GM12872 (cell line): ENCODE measurements around the gene LARGE2.

ENCODE experiments used
- TF ChIP-seq, protein P1 (sequence below): IDR thresholded peaks from 3 replicates; pipeline ENCODE4 v1.5.1; 2011; ENCODE audit warnings: low read depth, mild to moderate bottlenecking, low read length, moderate library complexity; ENCODE audit not compliant: insufficient read depth

LARGE2 gene

DNA sequence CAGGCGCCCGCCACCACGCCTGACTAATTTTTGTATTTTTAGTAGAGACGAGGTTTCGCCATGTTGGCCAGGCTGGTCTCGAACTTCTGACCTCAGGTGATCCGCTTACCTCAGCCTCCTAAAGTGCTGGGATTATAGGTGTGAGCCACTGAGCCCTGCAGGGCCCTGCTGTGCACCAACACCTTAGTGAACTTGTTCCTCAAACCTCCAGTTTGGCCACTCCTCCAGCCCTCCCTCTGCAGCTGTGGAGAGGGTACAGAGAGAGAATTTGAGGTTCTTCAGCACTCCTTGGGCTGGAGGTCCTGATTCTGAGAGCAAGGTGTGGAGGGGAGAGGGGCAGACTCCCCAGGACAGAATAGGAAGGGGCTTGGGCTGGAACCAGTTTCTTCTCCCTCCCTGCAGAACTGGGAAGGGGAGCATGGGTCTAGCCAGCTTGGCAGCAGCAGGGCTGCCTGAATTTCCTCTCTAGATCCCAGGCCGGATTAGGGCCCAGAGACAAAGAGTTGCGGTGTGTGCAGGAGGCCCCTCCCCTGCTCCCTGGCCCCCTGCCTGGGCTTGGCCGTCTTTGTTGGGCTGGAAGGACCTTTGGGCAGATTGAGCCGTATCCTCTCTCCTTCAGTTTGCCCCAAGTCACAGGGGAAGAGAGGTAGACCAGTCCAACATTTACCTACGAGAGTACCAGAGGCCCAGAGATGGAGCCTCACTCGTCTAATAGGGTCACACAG is 2.5 kb upstream of the LARGE2 start:
- TF ChIP-seq, protein P1, sequence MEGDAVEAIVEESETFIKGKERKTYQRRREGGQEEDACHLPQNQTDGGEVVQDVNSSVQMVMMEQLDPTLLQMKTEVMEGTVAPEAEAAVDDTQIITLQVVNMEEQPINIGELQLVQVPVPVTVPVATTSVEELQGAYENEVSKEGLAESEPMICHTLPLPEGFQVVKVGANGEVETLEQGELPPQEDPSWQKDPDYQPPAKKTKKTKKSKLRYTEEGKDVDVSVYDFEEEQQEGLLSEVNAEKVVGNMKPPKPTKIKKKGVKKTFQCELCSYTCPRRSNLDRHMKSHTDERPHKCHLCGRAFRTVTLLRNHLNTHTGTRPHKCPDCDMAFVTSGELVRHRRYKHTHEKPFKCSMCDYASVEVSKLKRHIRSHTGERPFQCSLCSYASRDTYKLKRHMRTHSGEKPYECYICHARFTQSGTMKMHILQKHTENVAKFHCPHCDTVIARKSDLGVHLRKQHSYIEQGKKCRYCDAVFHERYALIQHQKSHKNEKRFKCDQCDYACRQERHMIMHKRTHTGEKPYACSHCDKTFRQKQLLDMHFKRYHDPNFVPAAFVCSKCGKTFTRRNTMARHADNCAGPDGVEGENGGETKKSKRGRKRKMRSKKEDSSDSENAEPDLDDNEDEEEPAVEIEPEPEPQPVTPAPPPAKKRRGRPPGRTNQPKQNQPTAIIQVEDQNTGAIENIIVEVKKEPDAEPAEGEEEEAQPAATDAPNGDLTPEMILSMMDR, result no peak

DNA sequence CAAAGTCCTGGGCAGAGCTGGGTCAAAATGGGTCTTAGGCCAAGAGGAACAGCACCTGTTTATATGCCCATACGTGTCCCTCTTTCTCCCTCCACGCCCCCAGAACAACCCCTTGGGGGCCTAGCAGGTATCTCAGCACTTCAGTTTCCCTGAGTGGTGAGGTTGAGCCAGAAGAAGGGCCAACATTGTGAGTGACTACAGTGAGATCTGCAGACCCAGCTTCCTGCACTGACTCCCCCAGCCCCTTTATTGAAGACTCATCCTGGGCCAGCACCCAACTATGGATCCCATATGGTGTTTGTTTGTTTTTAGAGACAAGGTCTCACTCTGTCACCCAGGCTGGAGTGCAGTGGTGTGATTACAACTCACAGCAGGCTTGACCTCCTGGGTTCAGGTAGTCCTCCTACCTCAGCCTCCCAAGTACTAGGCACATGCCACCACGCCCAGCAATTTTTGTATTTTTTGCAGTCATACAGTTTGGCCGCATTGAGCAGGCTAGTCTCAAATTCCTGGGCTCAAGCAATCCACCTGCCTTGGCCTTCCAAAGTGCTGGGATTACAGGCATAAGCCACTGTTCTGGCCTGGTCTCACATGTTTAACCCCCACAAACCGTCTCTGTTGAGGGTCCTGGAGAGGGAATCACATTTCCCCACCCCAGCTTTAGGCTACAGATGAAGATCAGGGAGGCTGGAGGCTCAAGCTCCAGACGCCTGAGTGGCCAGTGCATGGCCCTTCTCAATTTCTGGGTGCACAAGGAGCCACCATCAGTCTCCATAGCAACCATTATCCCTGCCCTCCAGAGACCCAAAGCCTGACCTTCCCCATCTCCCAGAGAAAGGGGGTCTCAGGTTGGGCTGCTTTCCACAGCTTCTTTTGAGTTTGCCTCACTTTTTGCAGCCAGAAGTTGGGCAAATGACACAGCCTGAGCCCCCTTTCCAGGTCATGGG is 1.7 kb upstream of the LARGE2 start:
- TF ChIP-seq, protein P1, result no peak

DNA sequence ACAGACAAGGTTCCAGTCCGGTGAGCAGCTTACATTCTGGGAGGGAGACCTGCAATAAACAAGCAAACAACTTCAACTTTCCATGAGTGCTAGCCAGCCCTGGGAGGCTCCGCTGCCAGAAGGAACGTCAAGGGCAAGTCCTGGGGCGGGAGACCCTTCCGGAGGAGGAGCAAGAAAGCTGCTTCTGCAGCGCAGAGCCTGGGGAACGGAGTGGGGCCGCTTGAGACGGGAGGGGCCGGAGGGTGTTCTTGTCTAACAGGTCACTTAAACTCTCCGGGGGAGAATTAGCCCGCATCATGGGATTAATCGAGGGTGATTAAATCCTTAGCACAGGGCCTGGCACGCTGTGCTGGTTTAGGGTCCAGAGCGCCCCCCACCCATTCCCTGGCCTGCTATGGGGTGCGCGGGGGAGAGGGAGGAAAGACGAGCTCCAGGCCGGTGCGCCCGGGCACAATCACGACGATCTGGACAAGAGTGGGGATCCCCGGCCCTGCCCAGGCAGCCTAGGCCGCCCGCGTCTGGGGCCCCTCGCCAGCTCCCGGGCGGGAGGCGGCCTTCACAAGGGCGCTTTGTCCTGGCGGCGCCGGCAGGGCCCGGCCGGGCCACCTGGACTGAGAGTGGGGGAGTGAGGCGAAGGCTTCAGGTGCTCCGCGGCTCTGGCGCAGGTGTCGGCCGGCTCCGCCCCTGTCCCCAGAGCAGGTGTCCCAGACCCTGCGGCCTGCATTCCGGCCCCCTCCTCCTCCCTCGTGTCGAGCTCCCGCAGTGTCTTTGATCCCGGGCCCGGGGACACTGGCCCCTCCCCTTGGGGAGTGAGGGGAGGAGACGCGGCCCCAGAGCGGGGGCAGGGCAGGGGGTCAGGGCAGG is 663 bp upstream of the LARGE2 start:
- TF ChIP-seq, protein P1, result no peak

DNA sequence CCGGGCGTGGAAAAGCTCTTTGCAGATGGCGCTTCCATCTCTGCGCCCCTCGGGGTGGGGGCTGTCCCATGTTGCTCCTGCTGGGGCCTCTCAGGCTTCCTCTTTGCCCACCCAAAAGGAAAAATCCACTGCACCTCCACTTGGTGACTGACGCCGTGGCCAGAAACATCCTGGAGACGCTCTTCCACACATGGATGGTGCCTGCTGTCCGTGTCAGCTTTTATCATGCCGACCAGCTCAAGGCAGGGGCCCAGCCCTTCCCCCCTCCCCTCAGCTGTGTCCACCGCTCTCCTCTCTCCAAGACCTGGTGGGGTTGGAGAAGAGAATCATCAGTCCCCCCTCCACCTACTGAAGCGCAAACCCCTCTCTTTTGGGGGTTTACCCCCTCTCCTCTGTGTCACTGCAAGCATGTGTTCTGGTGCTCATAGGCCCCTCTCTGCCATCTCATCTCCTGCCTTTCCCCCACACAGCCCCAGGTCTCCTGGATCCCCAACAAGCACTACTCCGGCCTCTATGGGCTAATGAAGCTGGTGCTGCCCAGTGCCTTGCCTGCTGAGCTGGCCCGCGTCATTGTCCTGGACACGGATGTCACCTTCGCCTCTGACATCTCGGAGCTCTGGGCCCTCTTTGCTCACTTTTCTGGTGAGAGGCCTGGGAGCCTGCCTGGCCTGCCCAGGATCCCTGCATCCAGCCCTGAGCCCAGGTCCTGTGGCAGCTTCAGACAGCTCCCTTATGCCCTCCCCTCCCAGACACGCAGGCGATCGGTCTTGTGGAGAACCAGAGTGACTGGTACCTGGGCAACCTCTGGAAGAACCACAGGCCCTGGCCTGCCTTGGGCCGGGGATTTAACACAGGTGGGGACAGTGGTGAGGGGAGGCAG is 1.8 kb downstream of the LARGE2 start:
- TF ChIP-seq, protein P1, result no peak

DNA sequence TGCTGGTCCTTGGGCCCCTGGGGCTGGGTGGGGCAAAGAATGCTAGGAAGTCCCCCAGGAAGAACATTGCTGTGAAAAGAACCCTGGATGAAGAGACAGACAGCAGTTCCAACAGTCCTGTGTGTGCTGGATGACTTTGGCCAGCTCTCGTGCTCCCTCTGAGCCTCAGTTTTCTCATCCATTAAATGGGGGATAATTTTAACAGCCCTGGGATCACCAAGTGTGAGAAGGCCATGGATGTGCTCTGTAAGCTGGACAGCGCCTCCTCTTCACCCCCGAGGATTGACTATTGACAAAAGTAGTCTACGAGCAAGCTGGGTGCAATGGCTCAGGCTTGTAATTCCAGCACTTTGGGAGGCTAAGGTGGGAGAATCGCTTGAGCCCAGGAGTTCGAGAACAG is 2.5 kb downstream of the LARGE2 start:
- TF ChIP-seq, protein P1, result no peak

DNA sequence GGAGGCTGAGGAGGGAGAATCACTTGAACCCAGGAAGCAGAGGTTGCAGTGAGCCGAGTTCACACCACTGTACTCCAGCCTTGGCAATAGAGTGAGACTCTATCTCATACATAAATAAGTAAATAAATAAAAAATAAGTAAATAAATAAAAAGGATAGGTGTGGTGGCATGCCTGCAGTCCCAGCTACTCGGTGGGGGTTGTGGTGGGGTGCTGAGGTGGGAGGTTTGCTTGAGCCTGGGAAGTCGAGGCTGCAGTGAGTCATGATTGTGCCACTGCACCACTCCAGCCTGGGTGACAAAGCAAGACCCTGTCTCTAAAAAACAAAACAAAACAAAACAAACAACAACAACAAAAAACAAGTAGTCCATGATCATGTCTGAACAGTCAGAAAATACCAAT is 3.1 kb downstream of the LARGE2 start:
- TF ChIP-seq, protein P1, result no peak
